Measurements from ENCODE around the gene ATP2B2.

ATP2B2 gene

GRCh38 chr3:10335871-10336622 lies 169.3 kb downstream of the ATP2B2 start:
- no peak for DNase-seq
- ATAC-seq (ENCODE audit: insufficient read depth, low read depth): no peak
- H3K36me3 ChIP-seq (ENCODE audit: insufficient read depth, low read length): no peaks in the 10 kb centered on the region
- no peaks in the 10 kb centered on the region for H3K27me3 ChIP-seq (ENCODE audit: insufficient read depth, low read length, poor library complexity)
- H4K20me1 ChIP-seq (ENCODE audit: insufficient read depth, low read length): no peaks in the 10 kb centered on the region; the same call in 1 of the 2 replicates
- no peak overlapping the region for H2AFZ ChIP-seq (ENCODE audit: low read depth, low read length)
- no peak overlapping the region for H3K9ac ChIP-seq (ENCODE audit: low read depth, low read length)
- H3K4me2 ChIP-seq (ENCODE audit: insufficient read depth, low read length): no peak overlapping the region
- no peaks in the 10 kb centered on the region for H3K79me2 ChIP-seq (ENCODE audit: insufficient read depth, low read length)
- no peak overlapping the region for H3K27ac ChIP-seq (ENCODE audit: low read length)
- no peaks in the 10 kb centered on the region for H3K4me1 ChIP-seq (ENCODE audit: insufficient read depth, low read length)
- H3K4me3 ChIP-seq (ENCODE audit: low read depth in 1 of 2, low read length in 2 of 2): no peak overlapping the region
- no peaks in the 10 kb centered on the region for H3K9me3 ChIP-seq (ENCODE audit: insufficient read depth, low read length, severe bottlenecking)
- no peak for TF ChIP-seq EZH2 (IDR thresholded peaks at IDR 0.05; ENCODE audit: borderline replicate concordance, low read depth, low read length, severe bottlenecking)
- no peak for TF ChIP-seq CTCF (IDR thresholded peaks at IDR 0.05; ENCODE audit: borderline replicate concordance, extremely low read depth, low read length, poor library complexity, severe bottlenecking)

GRCh38 chr3:10335190-10335738 lies 170.1 kb downstream of the ATP2B2 start:
- H3K79me2 ChIP-seq (ENCODE audit: insufficient read depth, low read length): no peaks in the 10 kb centered on the region
- DNase-seq (no peak), ATAC-seq (ENCODE audit: insufficient read depth, low read depth) (0 out of 3 replicates have a peak, but pooled peaks have one; percentile 44)
- H3K27ac ChIP-seq (ENCODE audit: low read length): no peak overlapping the region
- H3K36me3 ChIP-seq (ENCODE audit: insufficient read depth, low read length): no peaks in the 10 kb centered on the region
- H2AFZ ChIP-seq (ENCODE audit: low read depth, low read length): no peak overlapping the region
- TF ChIP-seq EZH2 (IDR thresholded peaks at IDR 0.05; ENCODE audit: borderline replicate concordance, low read depth, low read length, severe bottlenecking) (no peak), CTCF (IDR thresholded peaks at IDR 0.05; ENCODE audit: borderline replicate concordance, extremely low read depth, low read length, poor library complexity, severe bottlenecking) (no peak)
- no peak overlapping the region for H3K9ac ChIP-seq (ENCODE audit: low read depth, low read length)
- no peaks in the 10 kb centered on the region for H3K4me1 ChIP-seq (ENCODE audit: insufficient read depth, low read length)
- H3K9me3 ChIP-seq (ENCODE audit: insufficient read depth, low read length, severe bottlenecking): no peaks in the 10 kb centered on the region
- H3K27me3 ChIP-seq (ENCODE audit: insufficient read depth, low read length, poor library complexity): no peaks in the 10 kb centered on the region
- H4K20me1 ChIP-seq (ENCODE audit: insufficient read depth, low read length): no peaks in the 10 kb centered on the region; the same call in 1 of the 2 replicates
- no peak overlapping the region for H3K4me3 ChIP-seq (ENCODE audit: low read depth in 1 of 2, low read length in 2 of 2)
- H3K4me2 ChIP-seq (ENCODE audit: insufficient read depth, low read length): no peak overlapping the region

GRCh38 chr3:10334459-10334858 lies 170.9 kb downstream of the ATP2B2 start:
- H2AFZ ChIP-seq (ENCODE audit: low read depth, low read length): no peak overlapping the region
- H3K4me3 ChIP-seq (ENCODE audit: low read depth in 1 of 2, low read length in 2 of 2): no peak overlapping the region
- peaks cover 2% of the 10 kb centered on the region for H3K27me3 ChIP-seq (ENCODE audit: insufficient read depth, low read length, poor library complexity)
- H3K27ac ChIP-seq (ENCODE audit: low read length): no peak overlapping the region
- ATAC-seq (ENCODE audit: insufficient read depth, low read depth) (no peak; the same call in 2 of the 3 replicates), DNase-seq (no peak)
- H3K4me1 ChIP-seq (ENCODE audit: insufficient read depth, low read length): no peaks in the 10 kb centered on the region
- no peaks in the 10 kb centered on the region for H3K79me2 ChIP-seq (ENCODE audit: insufficient read depth, low read length)
- no peak overlapping the region for H3K9ac ChIP-seq (ENCODE audit: low read depth, low read length)
- H4K20me1 ChIP-seq (ENCODE audit: insufficient read depth, low read length): no peaks in the 10 kb centered on the region; the same call in 1 of the 2 replicates
- no peak overlapping the region for H3K4me2 ChIP-seq (ENCODE audit: insufficient read depth, low read length)
- no peaks in the 10 kb centered on the region for H3K9me3 ChIP-seq (ENCODE audit: insufficient read depth, low read length, severe bottlenecking)
- TF ChIP-seq CTCF (IDR thresholded peaks at IDR 0.05; ENCODE audit: borderline replicate concordance, extremely low read depth, low read length, poor library complexity, severe bottlenecking) (no peak), EZH2 (IDR thresholded peaks at IDR 0.05; ENCODE audit: borderline replicate concordance, low read depth, low read length, severe bottlenecking) (no peak)
- no peaks in the 10 kb centered on the region for H3K36me3 ChIP-seq (ENCODE audit: insufficient read depth, low read length)
